ENCODE measurements around the gene EPB41L2. TPM values are rescaled to one million over a fixed set of nuclear protein-coding genes. Genes with fewer than 3 reads are reported as not detected.

The EPB41L2 gene
- total RNA-seq, 1 donor from 2014 or later, result 66.3 TPM

DNA sequence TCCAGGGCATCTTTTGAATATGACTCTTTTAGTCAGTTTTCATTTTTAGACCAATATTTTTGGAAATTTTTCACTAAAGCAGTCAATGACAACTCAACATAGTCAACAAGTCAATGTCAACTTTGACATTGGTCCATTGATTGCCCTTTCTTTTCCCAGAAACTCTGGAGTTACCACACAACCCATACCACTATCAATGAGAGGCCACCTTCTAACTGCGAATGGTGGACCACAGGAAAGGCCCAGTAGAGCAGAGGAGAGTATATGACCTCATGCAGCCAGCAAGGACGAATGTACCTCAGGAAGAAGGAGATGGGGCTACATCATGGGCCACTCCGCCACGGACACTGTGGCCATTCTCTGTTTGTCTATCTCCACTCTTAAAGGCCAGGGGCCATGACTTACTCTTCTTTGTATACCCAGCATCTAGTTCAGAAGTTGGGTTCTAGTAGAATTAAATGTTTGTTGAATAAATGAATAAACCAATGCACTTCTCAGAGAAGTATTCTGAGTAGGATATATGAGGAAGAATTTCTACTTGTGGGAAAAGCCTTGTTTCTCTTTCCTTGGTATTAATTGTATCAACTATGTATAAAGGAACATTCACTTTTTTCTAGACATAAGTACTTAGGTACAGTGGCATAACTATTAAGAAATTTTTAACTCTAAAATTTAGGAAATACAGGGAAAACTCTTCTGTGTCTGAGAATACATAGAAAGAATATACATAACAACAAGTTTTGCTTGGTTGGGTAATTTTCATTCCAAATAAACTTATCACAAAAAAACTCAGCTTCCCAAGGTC, 236.4 kb downstream of the EPB41L2 start:
- H3K36me3 Mint-ChIP-seq, result no peaks in the 10 kb centered on the region
- no peak overlapping the region for H3K4me3 Mint-ChIP-seq
- peaks cover 2% of the 10 kb centered on the region for H3K4me1 Mint-ChIP-seq
- peaks cover 3% of the 10 kb centered on the region for H3K27me3 Mint-ChIP-seq (ENCODE audit: low read depth)
- H3K27ac Mint-ChIP-seq, result no peak overlapping the region
- DNase-seq (ENCODE audit: low spot score in 2 of 2, unreplicated experiment in 2 of 2), result no peak
- H3K9me3 Mint-ChIP-seq, result peaks cover 7% of the 10 kb centered on the region
- TF ChIP-seq CTCF (IDR thresholded peaks at IDR 0.05; ENCODE audit: unreplicated experiment), result no peak

- Mint-ChIP-seq H3K36me3 (no peaks in the 10 kb centered on the region), H3K4me1 (peaks cover 2% of the 10 kb centered on the region), H3K27ac (no peak overlapping the region), H3K9me3 (peaks cover 12% of the 10 kb centered on the region), H3K27me3 (ENCODE audit: low read depth) (peaks cover 3% of the 10 kb centered on the region), H3K4me3 (no peak overlapping the region)
- no peak for TF ChIP-seq CTCF (IDR thresholded peaks at IDR 0.05; ENCODE audit: unreplicated experiment)
- no peak for DNase-seq (ENCODE audit: low spot score in 2 of 2, unreplicated experiment in 2 of 2)
Measured at GRCh38 chr6:130825772-130826441, 237.1 kb downstream of the EPB41L2 start.

- H3K27me3 Mint-ChIP-seq (ENCODE audit: low read depth), result peaks cover 3% of the 10 kb centered on the region
- peaks cover 2% of the 10 kb centered on the region for H3K4me1 Mint-ChIP-seq
- no peaks in the 10 kb centered on the region for H3K36me3 Mint-ChIP-seq
- TF ChIP-seq CTCF (IDR thresholded peaks at IDR 0.05; ENCODE audit: unreplicated experiment), result no peak
- H3K27ac Mint-ChIP-seq, result no peak overlapping the region
- no peak overlapping the region for H3K4me3 Mint-ChIP-seq
- DNase-seq (ENCODE audit: low spot score in 2 of 2, unreplicated experiment in 2 of 2), result no peak
- peaks cover 20% of the 10 kb centered on the region for H3K9me3 Mint-ChIP-seq
Measured at GRCh38 chr6:130824978-130825694, 237.9 kb downstream of the EPB41L2 start.

- H3K9me3 Mint-ChIP-seq, result peaks cover 42% of the 10 kb centered on the region
- no peak overlapping the region for H3K27ac Mint-ChIP-seq
- no peaks in the 10 kb centered on the region for H3K36me3 Mint-ChIP-seq
- no peak for DNase-seq (ENCODE audit: low spot score in 2 of 2, unreplicated experiment in 2 of 2)
- no peaks in the 10 kb centered on the region for H3K4me1 Mint-ChIP-seq
- no peak overlapping the region for H3K4me3 Mint-ChIP-seq
- H3K27me3 Mint-ChIP-seq (ENCODE audit: low read depth), result peaks cover 3% of the 10 kb centered on the region
- no peak for TF ChIP-seq CTCF (IDR thresholded peaks at IDR 0.05; ENCODE audit: unreplicated experiment)
Measured at GRCh38 chr6:130822736-130823135, 240.3 kb downstream of the EPB41L2 start.

DNA sequence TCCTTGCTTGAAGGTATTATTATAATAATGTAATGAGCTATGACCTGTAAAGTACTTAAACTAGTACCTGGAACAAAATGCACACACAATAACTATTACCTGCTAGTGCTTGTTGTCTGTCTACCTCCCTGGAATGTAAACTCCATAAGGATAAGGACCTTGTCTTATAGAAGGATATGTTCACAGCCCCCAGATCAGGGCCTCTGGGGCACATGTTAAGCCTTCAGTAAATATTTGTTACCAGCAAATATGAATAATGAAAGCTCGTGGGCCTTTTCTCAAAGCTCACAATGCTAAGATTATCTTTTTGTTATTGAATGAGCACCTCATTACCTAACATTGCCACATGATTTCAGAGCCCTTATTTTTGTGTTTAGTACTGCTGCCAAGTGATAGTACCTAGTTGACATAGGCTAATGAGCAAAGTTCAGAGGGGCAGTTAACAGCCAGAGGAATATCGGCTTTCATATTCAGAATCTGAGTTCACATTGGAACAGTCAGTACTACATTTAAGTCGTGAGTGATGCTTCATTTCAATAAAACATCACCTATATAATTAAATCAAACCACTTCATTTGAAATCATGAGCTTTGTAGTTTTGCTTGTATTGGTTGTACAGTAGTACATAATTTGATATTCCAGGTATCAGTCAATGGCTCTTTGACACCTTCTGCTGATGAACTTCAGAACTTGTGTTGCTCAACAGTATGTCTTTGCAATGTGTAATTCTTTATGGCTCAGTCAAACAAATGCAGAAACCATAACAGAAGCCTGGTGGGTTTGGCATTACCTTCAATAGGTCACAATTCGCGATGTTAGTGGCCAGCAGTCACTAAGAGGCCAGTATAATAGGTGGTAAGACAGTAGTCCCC, 247.6 kb downstream of the EPB41L2 start:
- H3K4me1 Mint-ChIP-seq, result peaks cover 3% of the 10 kb centered on the region
- H3K27ac Mint-ChIP-seq, result no peak overlapping the region
- no peaks in the 10 kb centered on the region for H3K27me3 Mint-ChIP-seq (ENCODE audit: low read depth)
- peaks cover 46% of the 10 kb centered on the region for H3K9me3 Mint-ChIP-seq
- no peaks in the 10 kb centered on the region for H3K36me3 Mint-ChIP-seq
- no peak overlapping the region for H3K4me3 Mint-ChIP-seq
- no peak for TF ChIP-seq CTCF (IDR thresholded peaks at IDR 0.05; ENCODE audit: unreplicated experiment)
- no peak for DNase-seq (ENCODE audit: low spot score in 2 of 2, unreplicated experiment in 2 of 2)

Data from mesothelial cell of epicardium (in vitro differentiated cells).